ENCODE results near the gene GABBR1. TPM values are rescaled to one million over a fixed set of nuclear protein-coding genes. Genes with fewer than 3 reads are reported as not detected.

Gene GABBR1
- total RNA-seq, 1 donor from 2014 or later = 120 TPM

- no peaks in the 10 kb centered on the region for H3K9me3 Mint-ChIP-seq (ENCODE audit: low read depth)
Measured at GRCh38 chr6:29617782-29618554, 15.0 kb downstream of the GABBR1 start.

GRCh38 chr6:29611426-29611825 lies 21.6 kb downstream of the GABBR1 start:
- Mint-ChIP-seq H3K36me3 (ENCODE audit: insufficient read depth) (peaks cover 34% of the 10 kb centered on the region), H3K27ac (no peak overlapping the region), H3K27me3 (no peaks in the 10 kb centered on the region), H3K4me3 (ENCODE audit: low read depth) (no peak overlapping the region), H3K4me1 (ENCODE audit: low read depth) (no peaks in the 10 kb centered on the region), H3K9me3 (ENCODE audit: low read depth) (no peaks in the 10 kb centered on the region)
- TF ChIP-seq CTCF (IDR thresholded peaks at IDR 0.05; ENCODE audit: unreplicated experiment) = no peak
- DNase-seq (ENCODE audit: low spot score, unreplicated experiment) = no peak

More at GRCh38 chr6:29617782-29618554, 15.0 kb downstream of the GABBR1 start:
- H3K4me3 Mint-ChIP-seq (ENCODE audit: low read depth) = no peak overlapping the region
- H3K27me3 Mint-ChIP-seq = no peaks in the 10 kb centered on the region
- no peaks in the 10 kb centered on the region for H3K4me1 Mint-ChIP-seq (ENCODE audit: low read depth)
- peaks cover 35% of the 10 kb centered on the region for H3K36me3 Mint-ChIP-seq (ENCODE audit: insufficient read depth)
- peak; percentile 35 for TF ChIP-seq CTCF (IDR thresholded peaks at IDR 0.05; ENCODE audit: unreplicated experiment)
- no peak for DNase-seq (ENCODE audit: low spot score, unreplicated experiment)
- no peak overlapping the region for H3K27ac Mint-ChIP-seq

- TF ChIP-seq CTCF (IDR thresholded peaks at IDR 0.05; ENCODE audit: unreplicated experiment) = no peak
- Mint-ChIP-seq H3K4me3 (ENCODE audit: low read depth) (no peak overlapping the region), H3K9me3 (ENCODE audit: low read depth) (no peaks in the 10 kb centered on the region), H3K4me1 (ENCODE audit: low read depth) (no peaks in the 10 kb centered on the region), H3K27ac (no peak overlapping the region), H3K36me3 (ENCODE audit: insufficient read depth) (peaks cover 39% of the 10 kb centered on the region), H3K27me3 (no peaks in the 10 kb centered on the region)
- DNase-seq (ENCODE audit: low spot score, unreplicated experiment) = no peak
Measured at GRCh38 chr6:29610540-29610939, 22.4 kb downstream of the GABBR1 start.

GRCh38 chr6:29608131-29608530 lies 24.9 kb downstream of the GABBR1 start:
- no peaks in the 10 kb centered on the region for H3K4me1 Mint-ChIP-seq (ENCODE audit: low read depth)
- H3K4me3 Mint-ChIP-seq (ENCODE audit: low read depth) = no peak overlapping the region
- H3K9me3 Mint-ChIP-seq (ENCODE audit: low read depth) = no peaks in the 10 kb centered on the region
- no peak overlapping the region for H3K27ac Mint-ChIP-seq
- TF ChIP-seq CTCF (IDR thresholded peaks at IDR 0.05; ENCODE audit: unreplicated experiment) = no peak
- DNase-seq (ENCODE audit: low spot score, unreplicated experiment) = no peak
- H3K27me3 Mint-ChIP-seq = no peaks in the 10 kb centered on the region
- peaks cover 40% of the 10 kb centered on the region for H3K36me3 Mint-ChIP-seq (ENCODE audit: insufficient read depth)

- H3K4me1 Mint-ChIP-seq (ENCODE audit: low read depth) = no peaks in the 10 kb centered on the region
- H3K27me3 Mint-ChIP-seq = no peaks in the 10 kb centered on the region
- no peaks in the 10 kb centered on the region for H3K9me3 Mint-ChIP-seq (ENCODE audit: low read depth)
- peaks cover 24% of the 10 kb centered on the region for H3K36me3 Mint-ChIP-seq (ENCODE audit: insufficient read depth)
- H3K27ac Mint-ChIP-seq = no peak overlapping the region
- H3K4me3 Mint-ChIP-seq (ENCODE audit: low read depth) = no peak overlapping the region
- no peak for DNase-seq (ENCODE audit: low spot score, unreplicated experiment)
- TF ChIP-seq CTCF (IDR thresholded peaks at IDR 0.05; ENCODE audit: unreplicated experiment) = no peak
Measured at GRCh38 chr6:29603930-29604329, 29.1 kb downstream of the GABBR1 start.
